ENCODE results near the gene CYP3A7. TPM values are rescaled to one million over a fixed set of nuclear protein-coding genes. Genes with fewer than 3 reads are reported as not detected.
"Not testable (repeated sequence)": the region's sequence is repeated elsewhere in the genome, so short reads cannot be mapped to it uniquely, and the experiment has no call there.

CYP3A7 gene
- not detected for polyA plus RNA-seq (2012; ENCODE audit: low read depth, missing spikeins)

DNA sequence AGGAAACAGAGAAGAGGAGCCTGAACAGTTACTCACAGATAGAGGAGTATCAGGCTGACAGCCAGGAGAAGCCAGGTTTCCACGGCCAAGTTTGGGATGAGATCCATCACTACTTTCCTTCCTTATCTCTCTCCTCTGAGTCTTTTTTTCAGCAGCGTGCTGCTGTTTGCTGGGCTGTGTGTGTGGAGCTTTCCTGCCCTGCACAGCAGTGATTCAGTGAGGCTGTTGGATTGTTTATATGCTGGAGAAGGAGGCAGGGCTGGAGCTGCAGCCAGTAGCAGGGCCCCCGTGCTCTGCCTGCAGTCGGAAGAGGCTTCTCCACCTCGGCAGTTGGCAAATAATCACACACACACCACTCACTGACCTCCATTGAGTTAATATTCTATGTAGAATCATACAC, at the start of gene CYP3A7:
CYP3A7 (minus strand) TSS at position 210 of the 400 bp plus-strand sequence; CDS start at position 107, 103 bp downstream.
- FAIRE-seq: no peak
- TF ChIP-seq POU2F2 (IDR thresholded peaks at IDR 0.05; ENCODE audit: low read depth, low read length) (no peak), PAX5 (IDR thresholded peaks at IDR 0.05; ENCODE audit: insufficient read depth, low read length, severe bottlenecking) (no peak), SPI1 (IDR thresholded peaks at IDR 0.05; ENCODE audit: low read depth, low read length) (no peak), POLR2AphosphoS5 (IDR thresholded peaks at IDR 0.05; ENCODE audit: low read depth, low read length) (no peak), POLR2A (IDR thresholded peaks at IDR 0.05; ENCODE audit: low read depth, low read length) (no peak), TAF1 (IDR thresholded peaks at IDR 0.05; ENCODE audit: low read depth, low read length) (no peak)
- DNase-seq (ENCODE audit: insufficient read length, low spot score): no peak

DNA sequence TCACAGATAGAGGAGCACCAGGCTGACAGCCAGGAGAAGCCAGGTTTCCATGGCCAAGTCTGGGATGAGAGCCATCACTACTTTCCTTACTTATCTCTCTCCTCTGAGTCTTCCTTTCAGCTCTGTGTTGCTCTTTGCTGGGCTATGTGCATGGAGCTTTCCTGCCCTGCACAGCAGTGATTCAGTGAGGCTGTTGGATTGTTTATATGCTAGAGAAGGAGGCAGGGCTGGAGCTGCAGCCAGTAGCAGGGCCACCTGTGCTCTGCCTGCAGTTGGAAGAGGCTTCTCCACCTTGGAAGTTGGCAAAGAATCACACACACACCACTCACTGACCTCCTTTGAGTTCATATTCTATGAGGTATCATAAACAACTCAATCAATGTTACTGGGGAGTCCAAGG, 49.0 kb upstream of the CYP3A7 start, which contains the start of gene CYP3A4:
CYP3A4 (minus strand) TSS at position 178 of the 400 bp plus-strand sequence; CDS start at position 75, 103 bp downstream.
- TF ChIP-seq POLR2AphosphoS5 (IDR thresholded peaks at IDR 0.05; ENCODE audit: low read depth, low read length): no peak
- DNase-seq (ENCODE audit: insufficient read length, low spot score) (no peak), FAIRE-seq (no peak)

DNA sequence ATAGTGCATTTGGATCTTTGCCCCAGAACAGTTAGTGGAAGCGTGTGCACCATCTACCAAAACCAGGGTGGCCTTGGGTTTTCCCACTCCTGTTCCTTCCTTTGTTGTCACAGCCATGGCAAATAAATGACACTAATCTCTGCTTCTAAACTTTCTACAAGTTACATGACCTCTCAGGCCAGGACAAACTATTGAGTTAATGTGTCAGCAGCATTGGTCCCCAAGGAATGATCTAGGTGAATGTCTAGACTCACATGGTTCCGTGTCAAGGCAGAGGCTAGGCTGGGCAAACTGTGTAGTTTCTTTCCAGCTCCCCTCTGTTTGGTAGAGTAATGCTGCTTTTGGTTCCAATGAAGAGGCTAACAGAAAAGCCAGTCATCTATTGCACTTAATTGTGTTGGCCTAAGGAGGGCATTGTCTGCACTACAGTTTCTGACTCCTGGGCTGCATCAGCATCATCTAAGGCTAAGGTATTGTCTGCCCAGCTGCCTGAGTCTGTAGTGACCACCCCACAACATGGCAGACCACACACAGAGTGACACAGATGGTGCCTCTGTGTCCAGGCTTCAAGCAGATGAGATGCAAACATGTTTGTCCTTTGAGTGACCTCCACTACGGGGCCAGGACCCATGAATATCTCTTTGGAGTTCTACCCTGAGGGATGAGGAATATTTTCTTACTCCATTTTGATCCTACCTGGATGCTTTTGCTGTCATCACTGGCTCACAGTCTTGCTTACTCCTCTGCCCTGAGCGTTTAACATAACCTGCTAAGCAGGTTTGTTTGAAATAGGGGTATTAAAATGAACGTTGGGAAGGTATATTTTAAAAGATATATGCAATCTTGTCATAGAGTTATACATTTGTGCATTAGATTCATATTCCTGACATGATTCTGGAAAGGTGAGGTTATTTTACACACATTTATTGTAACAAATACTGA, 47.3 kb upstream of the CYP3A7 start:
- FAIRE-seq (no peak), DNase-seq (ENCODE audit: insufficient read length, low spot score) (no peak)
- no peak for TF ChIP-seq POLR2AphosphoS5 (IDR thresholded peaks at IDR 0.05; ENCODE audit: low read depth, low read length)
- TF ChIP-seq TAF1 (IDR thresholded peaks at IDR 0.05; ENCODE audit: low read depth, low read length): no peak

DNA sequence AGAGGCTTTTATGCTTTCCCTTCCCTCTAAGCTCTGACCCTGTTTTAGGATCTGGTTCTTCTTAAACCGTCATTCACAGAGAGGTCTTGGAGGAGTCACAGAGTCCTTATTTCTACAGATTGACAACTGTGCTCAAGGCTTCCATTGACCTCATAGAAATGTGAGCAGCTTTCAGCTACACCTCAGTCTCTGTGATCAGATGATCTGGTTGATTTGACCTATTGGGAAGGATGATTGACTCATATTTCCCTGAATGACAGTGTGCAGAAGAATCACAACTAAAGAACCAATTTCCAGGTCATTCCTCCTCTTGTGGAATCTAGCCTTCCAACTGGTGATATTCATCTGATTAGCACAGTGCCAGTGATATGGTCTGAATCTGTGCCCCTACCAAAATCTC, 45.6 kb upstream of the CYP3A7 start:
- TF ChIP-seq POLR2A (IDR thresholded peaks at IDR 0.05; ENCODE audit: low read depth, low read length) (no peak), POU2F2 (IDR thresholded peaks at IDR 0.05; ENCODE audit: low read depth, low read length) (no peak), TAF1 (IDR thresholded peaks at IDR 0.05; ENCODE audit: low read depth, low read length) (no peak), SPI1 (IDR thresholded peaks at IDR 0.05; ENCODE audit: low read depth, low read length) (no peak), PAX5 (IDR thresholded peaks at IDR 0.05; ENCODE audit: insufficient read depth, low read length, severe bottlenecking) (no peak), POLR2AphosphoS5 (IDR thresholded peaks at IDR 0.05; ENCODE audit: low read depth, low read length) (no peak)
- no peak for DNase-seq (ENCODE audit: insufficient read length, low spot score)
- FAIRE-seq: no peak

DNA sequence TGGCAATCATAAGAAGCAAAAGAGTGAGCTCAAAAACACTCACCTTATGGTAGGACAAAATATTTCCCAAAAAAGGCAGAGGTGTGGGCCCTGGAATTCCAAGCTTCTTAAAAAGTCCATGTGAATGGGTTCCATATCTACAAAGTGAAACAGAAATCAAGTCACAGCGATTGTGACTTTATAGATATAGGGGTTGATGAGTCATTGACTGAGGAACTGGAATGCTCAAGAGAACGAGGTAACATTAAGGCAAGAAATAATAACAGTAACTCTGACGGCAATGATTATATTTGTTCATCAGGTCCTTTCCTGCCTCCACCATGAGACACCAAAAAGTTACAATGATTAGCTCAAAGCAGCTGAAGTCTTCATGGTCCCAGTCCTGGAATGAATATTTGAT, 45.0 kb upstream of the CYP3A7 start:
- DNase-seq (ENCODE audit: insufficient read length, low spot score) (no peak), FAIRE-seq (no peak)
- no peak for TF ChIP-seq POLR2AphosphoS5 (IDR thresholded peaks at IDR 0.05; ENCODE audit: low read depth, low read length)
- TF ChIP-seq TAF1 (IDR thresholded peaks at IDR 0.05; ENCODE audit: low read depth, low read length): no peak
- no peak for TF ChIP-seq POU2F2 (IDR thresholded peaks at IDR 0.05; ENCODE audit: low read depth, low read length)
- no peak for TF ChIP-seq SPI1 (IDR thresholded peaks at IDR 0.05; ENCODE audit: low read depth, low read length)
- TF ChIP-seq POLR2A (IDR thresholded peaks at IDR 0.05; ENCODE audit: low read depth, low read length): no peak
- no peak for TF ChIP-seq PAX5 (IDR thresholded peaks at IDR 0.05; ENCODE audit: insufficient read depth, low read length, severe bottlenecking)

DNA sequence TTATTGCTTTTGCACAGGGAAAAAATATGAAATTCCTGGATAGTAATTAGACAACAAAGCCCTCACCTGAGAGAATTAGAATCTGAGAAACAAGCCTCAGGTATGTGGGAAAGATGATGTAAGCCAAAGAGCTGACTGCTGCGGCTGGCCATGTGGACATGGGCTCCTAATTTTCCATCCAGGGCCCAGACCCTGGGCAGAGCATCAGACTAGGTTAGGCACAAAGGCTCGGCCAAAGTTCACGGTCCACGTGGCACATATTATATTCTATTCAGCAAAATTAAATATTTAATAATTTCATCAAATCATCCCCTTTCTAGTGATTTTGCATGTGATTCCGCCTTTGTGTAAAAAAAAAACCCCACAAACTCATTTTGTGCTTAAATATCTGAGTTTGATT, 43.9 kb upstream of the CYP3A7 start:
- FAIRE-seq: no peak
- TF ChIP-seq SPI1 (IDR thresholded peaks at IDR 0.05; ENCODE audit: low read depth, low read length) (no peak), POLR2A (IDR thresholded peaks at IDR 0.05; ENCODE audit: low read depth, low read length) (no peak), POLR2AphosphoS5 (IDR thresholded peaks at IDR 0.05; ENCODE audit: low read depth, low read length) (no peak), TAF1 (IDR thresholded peaks at IDR 0.05; ENCODE audit: low read depth, low read length) (no peak), POU2F2 (IDR thresholded peaks at IDR 0.05; ENCODE audit: low read depth, low read length) (no peak), PAX5 (IDR thresholded peaks at IDR 0.05; ENCODE audit: insufficient read depth, low read length, severe bottlenecking) (no peak)
- DNase-seq (ENCODE audit: insufficient read length, low spot score): no peak

DNA sequence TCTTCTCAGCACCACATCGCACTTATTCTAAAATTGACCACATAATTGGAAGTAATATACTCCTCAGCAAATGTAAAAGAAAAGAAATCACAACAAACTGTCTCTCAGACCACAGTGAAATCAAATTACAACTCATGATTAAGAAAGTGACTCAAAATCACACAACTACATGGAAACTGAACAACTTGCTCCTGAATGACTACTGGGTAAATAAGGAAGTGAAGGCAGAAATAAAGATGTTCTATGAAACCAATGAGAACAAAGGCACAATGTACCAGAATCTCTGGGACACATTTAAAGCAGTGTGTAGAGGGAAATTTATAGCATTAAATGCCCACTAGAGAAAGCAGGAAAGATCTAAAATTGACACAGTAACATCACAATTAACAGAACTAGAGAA, 38.4 kb upstream of the CYP3A7 start:
- not testable (repeated sequence) for DNase-seq (ENCODE audit: insufficient read length, low spot score); FAIRE-seq
- TF ChIP-seq SPI1 (IDR thresholded peaks at IDR 0.05; ENCODE audit: low read depth, low read length): 0 out of 2 replicates have a peak, but pooled peaks have one; percentile 13

DNA sequence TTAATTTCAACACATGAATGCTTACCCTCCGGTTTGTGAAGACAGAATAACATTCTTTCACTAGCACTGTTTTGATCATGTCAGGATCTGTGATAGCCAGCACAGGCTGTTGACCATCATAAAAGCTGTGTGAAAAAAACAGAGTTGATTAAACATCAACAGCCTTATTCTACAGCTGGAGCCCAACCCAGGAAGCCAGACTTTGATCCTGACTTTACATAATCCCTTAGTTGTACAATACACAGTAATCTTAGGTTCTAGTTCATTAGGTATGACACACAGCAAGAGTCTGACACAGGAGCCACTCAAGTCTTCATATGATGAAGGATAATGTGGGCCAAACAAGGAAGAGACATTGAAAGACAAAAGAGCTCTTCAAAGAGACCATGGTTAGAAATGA, 37.6 kb upstream of the CYP3A7 start:
- DNase-seq (ENCODE audit: insufficient read length, low spot score): no peak
- TF ChIP-seq POU2F2 (IDR thresholded peaks at IDR 0.05; ENCODE audit: low read depth, low read length): no peak
- no peak for TF ChIP-seq POLR2A (IDR thresholded peaks at IDR 0.05; ENCODE audit: low read depth, low read length)
- TF ChIP-seq TAF1 (IDR thresholded peaks at IDR 0.05; ENCODE audit: low read depth, low read length): no peak
- no peak for TF ChIP-seq PAX5 (IDR thresholded peaks at IDR 0.05; ENCODE audit: insufficient read depth, low read length, severe bottlenecking)
- no peak for TF ChIP-seq SPI1 (IDR thresholded peaks at IDR 0.05; ENCODE audit: low read depth, low read length)
- no peak for TF ChIP-seq POLR2AphosphoS5 (IDR thresholded peaks at IDR 0.05; ENCODE audit: low read depth, low read length)
- no peak for FAIRE-seq

DNA sequence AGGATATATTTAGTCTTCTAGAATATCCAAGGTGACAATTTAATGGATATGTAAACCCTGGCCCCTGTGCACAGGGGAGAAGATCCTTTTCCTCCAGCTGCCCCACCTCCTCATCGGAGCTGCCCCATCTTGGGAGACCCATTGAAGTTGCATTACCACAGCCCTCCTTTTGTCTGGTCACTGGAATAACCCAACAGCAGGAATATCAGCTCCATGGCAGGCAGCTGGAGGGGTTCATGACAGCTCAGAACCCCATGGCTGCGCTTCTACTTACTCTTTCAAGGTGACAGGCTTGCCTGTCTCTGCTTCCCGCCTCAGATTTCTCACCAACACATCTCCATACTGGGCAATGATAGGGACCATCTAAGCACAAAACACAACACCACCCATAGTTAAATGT, 34.5 kb upstream of the CYP3A7 start:
- not testable (repeated sequence) for FAIRE-seq

DNA sequence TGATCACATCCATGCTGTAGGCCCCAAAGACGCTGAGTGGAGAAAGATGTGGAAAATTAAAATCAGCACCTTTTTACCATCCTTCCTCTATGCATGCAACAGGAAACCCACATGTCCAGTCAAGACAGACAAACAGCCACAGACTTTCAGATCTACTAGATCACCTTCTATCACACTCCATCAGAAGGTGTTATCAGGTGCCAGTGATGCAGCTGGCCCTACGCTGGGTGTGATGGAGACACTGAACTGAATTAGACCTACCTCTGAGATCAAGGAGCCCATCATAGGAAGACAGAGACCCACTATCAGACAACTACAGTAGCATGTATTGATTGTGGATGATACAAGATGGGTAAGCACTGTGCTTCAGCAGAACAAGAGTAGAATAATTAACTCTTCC, 33.5 kb upstream of the CYP3A7 start:
- DNase-seq (ENCODE audit: insufficient read length, low spot score) (no peak), FAIRE-seq (peak; percentile 13)
- TF ChIP-seq SPI1 (IDR thresholded peaks at IDR 0.05; ENCODE audit: low read depth, low read length): no peak
- TF ChIP-seq POU2F2 (IDR thresholded peaks at IDR 0.05; ENCODE audit: low read depth, low read length): no peak
- TF ChIP-seq PAX5 (IDR thresholded peaks at IDR 0.05; ENCODE audit: insufficient read depth, low read length, severe bottlenecking): no peak
- no peak for TF ChIP-seq TAF1 (IDR thresholded peaks at IDR 0.05; ENCODE audit: low read depth, low read length)

More for the DNA sequence above, 34.5 kb upstream of the CYP3A7 start:
- DNase-seq (ENCODE audit: insufficient read length, low spot score): not testable (repeated sequence)
